Lower leg skin (tissue), 4 donors: ENCODE data around the gene DCBLD2. TPM values are rescaled to one million over a fixed set of nuclear protein-coding genes. Genes with fewer than 3 reads are reported as not detected.

Source experiments
- DNase-seq, 2 donors: peaks; one replicate each; pipeline ENCODE4 v3.0.0-alpha.2; 2019; ENCODE audit warnings: low spot score in 2 of 2
- H3K4me3 ChIP-seq: fragments of 200-600 bp; sonication (generic); 2 replicates; pipeline ENCODE4 v1.5.1; 2017; ENCODE audit warnings: mild to moderate bottlenecking, low read depth; ENCODE audit not compliant: poor library complexity, severe bottlenecking
- POLR2A ChIP-seq, 2 donors: fragments of 450-650 bp; IDR thresholded peaks; one replicate each; pipeline ENCODE4 v1.6.1; 2016 to 2017; ENCODE audit warnings: antibody characterized with exemption in 2 of 2, mild to moderate bottlenecking in 1 of 2, moderate library complexity in 1 of 2
- WGBS, 2 donors: methylation state at CpG; one replicate each; pipeline ENCODE4 v1.1.5; 2018; 5-methylcytosine and 5-hydroxymethylcytosine counted together
- intact Hi-C: fragments of 100-400 bp; cut with DNase I; formaldehyde crosslinking; loops from one replicate; pipeline ENCODE4 v1.15.0; 2023; ENCODE audit warnings: low total_unique reads
- total RNA-seq, 4 donors: library from RNA; depleted of rRNA; stranded (reverse); fragments of >200 nt; gene quantifications; one replicate each; pipeline ENCODE4 v1.1.0, GENCODE V29; 2016
- TF ChIP-seq, protein P1 (sequence below), 3 donors: fragments of 450-650 bp; IDR thresholded peaks; one replicate each; pipeline ENCODE4 v1.5.1; 2016; ENCODE audit warnings: antibody characterized with exemption in 3 of 3, mild to moderate bottlenecking in 3 of 3, moderate library complexity in 2 of 3

Gene DCBLD2
- total RNA-seq, 4 donors from 2014 or later, result 13.8 to 22.8 (median 15.3) TPM

DNA sequence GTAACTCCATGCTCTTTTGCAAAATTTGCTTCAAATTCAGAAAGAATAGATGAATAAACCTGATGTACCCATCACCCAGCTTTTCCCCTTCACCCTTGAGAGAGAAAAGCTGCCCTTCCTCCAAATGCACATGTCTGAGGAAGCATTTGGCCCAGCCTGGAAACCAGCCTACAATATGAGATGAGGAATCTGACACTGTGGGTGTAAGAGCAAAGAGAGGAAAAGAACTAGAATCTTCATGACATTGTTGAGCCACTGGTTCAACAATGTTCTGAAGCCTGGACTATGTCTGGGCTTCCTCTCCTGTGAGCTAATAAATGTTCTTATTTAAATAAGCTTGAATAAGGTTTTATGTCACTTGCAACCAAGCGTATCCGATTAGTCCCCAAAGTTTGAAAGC, 18.7 kb upstream of the DCBLD2 start:
- no peak overlapping the region for H3K4me3 ChIP-seq
- intact Hi-C loops, result no loop called here
- TF ChIP-seq, protein P1, sequence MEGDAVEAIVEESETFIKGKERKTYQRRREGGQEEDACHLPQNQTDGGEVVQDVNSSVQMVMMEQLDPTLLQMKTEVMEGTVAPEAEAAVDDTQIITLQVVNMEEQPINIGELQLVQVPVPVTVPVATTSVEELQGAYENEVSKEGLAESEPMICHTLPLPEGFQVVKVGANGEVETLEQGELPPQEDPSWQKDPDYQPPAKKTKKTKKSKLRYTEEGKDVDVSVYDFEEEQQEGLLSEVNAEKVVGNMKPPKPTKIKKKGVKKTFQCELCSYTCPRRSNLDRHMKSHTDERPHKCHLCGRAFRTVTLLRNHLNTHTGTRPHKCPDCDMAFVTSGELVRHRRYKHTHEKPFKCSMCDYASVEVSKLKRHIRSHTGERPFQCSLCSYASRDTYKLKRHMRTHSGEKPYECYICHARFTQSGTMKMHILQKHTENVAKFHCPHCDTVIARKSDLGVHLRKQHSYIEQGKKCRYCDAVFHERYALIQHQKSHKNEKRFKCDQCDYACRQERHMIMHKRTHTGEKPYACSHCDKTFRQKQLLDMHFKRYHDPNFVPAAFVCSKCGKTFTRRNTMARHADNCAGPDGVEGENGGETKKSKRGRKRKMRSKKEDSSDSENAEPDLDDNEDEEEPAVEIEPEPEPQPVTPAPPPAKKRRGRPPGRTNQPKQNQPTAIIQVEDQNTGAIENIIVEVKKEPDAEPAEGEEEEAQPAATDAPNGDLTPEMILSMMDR (IDR thresholded peaks at IDR 0.05), result no peak
- TF ChIP-seq POLR2A (IDR thresholded peaks at IDR 0.05), result no peak
- 96 to 100% methylated on average over 2 of the region's 2 CpGs for WGBS, 2 donors
- DNase-seq, result no peak

GRCh38 chr3:98918586-98918985, 17.1 kb upstream of the DCBLD2 start:
- H3K4me3 ChIP-seq, result no peak overlapping the region
- DNase-seq, result no peak
- intact Hi-C loops, result no loop called here
- no peak for TF ChIP-seq POLR2A (IDR thresholded peaks at IDR 0.05)
- TF ChIP-seq, protein P1 (IDR thresholded peaks at IDR 0.05), result no peak

DNA sequence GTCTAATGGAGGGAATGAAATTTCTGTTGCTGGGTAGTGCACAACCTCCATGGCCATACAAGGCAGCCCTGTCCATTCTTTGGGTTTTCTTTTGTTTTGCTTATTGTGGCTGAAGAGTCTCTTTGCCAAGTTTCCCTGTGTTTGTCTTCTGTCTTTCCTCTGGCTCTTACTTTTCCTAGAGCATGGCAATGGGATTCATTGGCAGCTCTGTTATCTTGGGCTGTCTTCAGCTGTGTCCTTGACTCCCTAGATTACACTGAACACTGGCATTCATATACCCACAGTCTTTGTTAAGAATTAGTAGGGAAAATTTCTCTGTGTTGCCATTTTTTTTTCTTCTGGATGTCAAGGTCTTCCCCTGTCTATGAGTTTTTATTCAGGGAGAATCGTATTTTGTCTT, 16.1 kb upstream of the DCBLD2 start:
- 93 to 100% methylated on average over 1 of the region's 1 CpG for WGBS, 2 donors
- no peak overlapping the region for H3K4me3 ChIP-seq
- TF ChIP-seq POLR2A (IDR thresholded peaks at IDR 0.05), result no peak
- TF ChIP-seq, protein P1 (IDR thresholded peaks at IDR 0.05), result no peak
- DNase-seq, result no peak
- intact Hi-C loops, result no loop called here

- no peak for DNase-seq
- H3K4me3 ChIP-seq, result no peak overlapping the region
- WGBS, 2 donors, result 60 to 76% methylated on average over 10 of the region's 10 CpGs
- intact Hi-C loops, result no loop called here
- no peak for TF ChIP-seq POLR2A (IDR thresholded peaks at IDR 0.05)
- TF ChIP-seq, protein P1 (IDR thresholded peaks at IDR 0.05), result no peak
These were observed 12.9 kb upstream of the DCBLD2 start for GRCh38 chr3:98914210-98915080.

GRCh38 chr3:98912448-98912847, 11.0 kb upstream of the DCBLD2 start:
- no peak overlapping the region for H3K4me3 ChIP-seq
- 82 to 90% methylated on average over 1 of the region's 1 CpG for WGBS, 2 donors
- intact Hi-C loops, result no loop called here
- DNase-seq, result no peak
- TF ChIP-seq, protein P1 (IDR thresholded peaks at IDR 0.05), result no peak
- no peak for TF ChIP-seq POLR2A (IDR thresholded peaks at IDR 0.05)
